ENCODE data around the gene TRIM49C.
"Not testable (repeated sequence)": the region's sequence is repeated elsewhere in the genome, so short reads cannot be mapped to it uniquely, and the experiment has no call there.

Gene TRIM49C

GRCh38 chr11:90030806-90031205 lies at the start of gene TRIM49C:
TSS of gene TRIM49C (plus strand) at chr11:90031106. CDS start at chr11:90035212, 4,106 bp downstream.
- not testable (repeated sequence) for DNase-seq

- DNase-seq, result not testable (repeated sequence)
Observed at GRCh38 chr11:90024184-90024583, 6.7 kb upstream of the TRIM49C start.

- not testable (repeated sequence) for DNase-seq
Observed at GRCh38 chr11:90051591-90052209, 20.8 kb downstream of the TRIM49C start.

GRCh38 chr11:90052311-90052710 lies 21.4 kb downstream of the TRIM49C start:
- not testable (repeated sequence) for DNase-seq

GRCh38 chr11:90053545-90053944 lies 22.6 kb downstream of the TRIM49C start:
- DNase-seq, result not testable (repeated sequence)

GRCh38 chr11:90085650-90086049 lies 54.7 kb downstream of the TRIM49C start, which contains the start of gene UBTFL1:
TSS of gene UBTFL1 (plus strand) at chr11:90085950. CDS start at chr11:90085950, 0 bp downstream.
- not testable (repeated sequence) for DNase-seq

GRCh38 chr11:90088731-90089130 lies 57.8 kb downstream of the TRIM49C start:
- not testable (repeated sequence) for DNase-seq
